H1 (cell line): ENCODE data around the gene ZBTB44. TPM values are rescaled to one million over a fixed set of nuclear protein-coding genes. Genes with fewer than 3 reads are reported as not detected.

ENCODE experiments used
- ATF2 ChIP-seq: IDR thresholded peaks from 2 replicates; pipeline ENCODE4 v1.6.1; 2012; ENCODE audit warnings: low read length, inconsistent platforms
- CBX5 ChIP-seq: fragments of 300-800, 300-1000 bp; sonication (generic); IDR thresholded peaks from 2 replicates; pipeline ENCODE4 v1.7.1; 2016; ENCODE audit warnings: antibody characterized with exemption, low read length, low read depth
- CBX8 ChIP-seq: fragments of 300-800, 300-1000 bp; sonication (generic); IDR thresholded peaks from 2 replicates; pipeline ENCODE4 v1.7.1; 2016; ENCODE audit warnings: low read depth, low read length, borderline replicate concordance
- CTCF ChIP-seq, 3 experiments: IDR thresholded peaks; 1 replicate in 2 of 3; 2 replicates in 1 of 3; pipeline versions ENCODE4 v1.5.1 to v1.6.1; 2011; ENCODE audit warnings: low read length in 3 of 3, mild to moderate bottlenecking in 3 of 3, inconsistent platforms in 2 of 3, low read depth in 1 of 3, moderate library complexity in 1 of 3; ENCODE audit not compliant: insufficient read depth in 1 of 3; ENCODE audit errors: control extremely low read depth in 1 of 3
- MAX ChIP-seq: IDR thresholded peaks from 2 replicates; pipeline ENCODE4 v1.6.1; 2012; ENCODE audit warnings: inconsistent platforms
- RAD21 ChIP-seq, 2 experiments: IDR thresholded peaks in 1 of 2; conservative IDR thresholded peaks in 1 of 2; 2 replicates each; pipeline ENCODE4 v1.6.1; 2011; ENCODE audit warnings: low read depth in 2 of 2, low read length in 2 of 2, improper control_type of control experiment in 1 of 2, inconsistent platforms in 1 of 2, mild to moderate bottlenecking in 1 of 2, moderate library complexity in 1 of 2
- RXRA ChIP-seq: IDR thresholded peaks from 2 replicates; pipeline ENCODE4 v1.6.1; 2011; ENCODE audit warnings: low read depth, mild to moderate bottlenecking, low read length, moderate library complexity; ENCODE audit not compliant: insufficient read depth
- ZNF274 ChIP-seq: IDR thresholded peaks from 2 replicates; pipeline ENCODE4 v1.7.0; 2012; ENCODE audit warnings: low read length, borderline replicate concordance; ENCODE audit errors: extremely low read depth
- polyA plus RNA-seq, 7 experiments: library from polyadenylated mRNA; depleted of rRNA in 3 of 7; stranded (reverse) in 5 of 7; unstranded in 2 of 7; fragments of >200 nt in 5 of 7; fragments of 200-250 nt in 2 of 7; gene quantifications; 1 replicate in 5 of 7; 2 replicates in 1 of 7; 4 replicates in 1 of 7; pipeline versions ENCODE4 v1.2.1 to v1.2.3, GENCODE V29; 2011 to 2013; ENCODE audit warnings: missing spikeins in 2 of 7, mixed read lengths in 2 of 7
- total RNA-seq: library from RNA; stranded (reverse); fragmentation: NEBNext Ultra II Directional; extraction: Animal tissue kit (Norgen Biotek cat#: 25700); gene quantifications from 2 replicates; pipeline ENCODE4 v1.2.1, GENCODE V29; 2021

The ZBTB44 gene
- total and polyA plus RNA-seq, 2 of the 8 experiments (the other 6 are each of a cell fraction or from before 2014, with no cell fraction given), result 37.2 to 158 TPM

- TF ChIP-seq CTCF (IDR thresholded peaks at IDR 0.05; ENCODE audit: control extremely low read depth in 1 of 3, insufficient read depth in 1 of 3, low read depth in 1 of 3, low read length in 3 of 3) (no peak), RAD21 (IDR thresholded peaks at IDR 0.05 in 1 of 2, conservative IDR thresholded peaks at IDR 0.05 in 1 of 2; ENCODE audit: low read depth in 2 of 2, low read length in 2 of 2) (no peak), RXRA (no peak), CBX5 (no peak), MAX (no peak), ATF2 (no peak), ZNF274 (no peak), CBX8 (no peak)
Measured at GRCh38 chr11:130220311-130221035, 94.2 kb downstream of the ZBTB44 start (continued).
